ENCODE data around the gene PA2G4. TPM values are rescaled to one million over a fixed set of nuclear protein-coding genes. Genes with fewer than 3 reads are reported as not detected.

The PA2G4 gene
- polyA plus RNA-seq, 6 donors from 2014 or later, result 124 to 141 (median 132) TPM

GRCh38 chr12:56137853-56138571 is 33.7 kb downstream of the PA2G4 start:
- no peaks in the 10 kb centered on the region for H3K27me3 Mint-ChIP-seq
- peak overlapping the region in 4 of 6 donors; percentile 34 to 61 (median 55) for H3K27ac Mint-ChIP-seq
- H3K36me3 Mint-ChIP-seq, result peaks cover 23 to 50% of the 10 kb centered on the region in 2 donors
- DNase-seq, result no peak
- peaks cover 6 to 20% (median 15%) of the 10 kb centered on the region in 3 donors for H3K4me1 Mint-ChIP-seq
- no peaks in the 10 kb centered on the region for H3K9me3 Mint-ChIP-seq
- no peak overlapping the region for H3K4me3 Mint-ChIP-seq
- ATAC-seq (ENCODE audit: low read depth in 2 of 2), result no peak

DNA sequence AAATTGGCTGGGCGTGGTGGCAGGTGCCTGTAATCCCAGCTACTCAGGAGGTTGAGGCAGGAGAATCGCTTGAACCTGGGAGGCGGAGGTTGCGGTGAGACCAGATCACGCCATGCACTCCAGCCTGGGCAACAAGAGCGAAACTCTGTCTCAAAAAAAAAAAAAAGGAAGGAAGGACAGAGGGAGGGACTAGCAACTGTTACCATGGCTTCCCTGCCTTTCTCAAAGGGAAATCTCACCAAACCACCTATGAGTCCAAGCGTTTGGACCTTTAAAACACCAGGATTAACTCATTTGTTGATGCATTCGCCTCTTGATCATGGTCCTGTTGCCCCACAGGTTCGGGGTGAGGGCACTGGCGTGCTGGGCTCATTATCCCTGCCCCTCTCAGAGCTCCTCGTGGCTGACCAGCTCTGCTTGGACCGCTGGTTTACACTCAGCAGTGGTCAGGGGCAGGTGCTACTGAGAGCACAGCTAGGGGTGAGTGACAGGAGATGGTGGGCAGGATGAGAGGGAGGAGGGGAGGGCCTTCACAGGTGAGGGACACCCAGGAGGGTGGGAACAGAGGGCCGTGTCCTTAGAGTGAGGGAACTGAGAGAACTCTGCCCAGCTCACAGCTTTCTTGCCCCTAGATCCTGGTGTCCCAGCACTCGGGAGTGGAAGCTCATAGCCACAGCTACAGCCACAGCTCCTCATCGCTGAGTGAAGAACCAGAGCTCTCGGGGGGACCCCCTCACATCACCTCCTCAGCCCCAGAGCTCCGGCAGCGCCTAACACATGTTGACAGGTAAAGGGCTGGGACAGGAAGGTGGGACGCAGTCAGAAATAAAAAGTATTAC is 37.8 kb downstream of the PA2G4 start:
- Mint-ChIP-seq H3K4me1 (peaks cover 10 to 23% (median 19%) of the 10 kb centered on the region in 3 donors), H3K9me3 (no peaks in the 10 kb centered on the region)
- DNase-seq, result no peak

DNA sequence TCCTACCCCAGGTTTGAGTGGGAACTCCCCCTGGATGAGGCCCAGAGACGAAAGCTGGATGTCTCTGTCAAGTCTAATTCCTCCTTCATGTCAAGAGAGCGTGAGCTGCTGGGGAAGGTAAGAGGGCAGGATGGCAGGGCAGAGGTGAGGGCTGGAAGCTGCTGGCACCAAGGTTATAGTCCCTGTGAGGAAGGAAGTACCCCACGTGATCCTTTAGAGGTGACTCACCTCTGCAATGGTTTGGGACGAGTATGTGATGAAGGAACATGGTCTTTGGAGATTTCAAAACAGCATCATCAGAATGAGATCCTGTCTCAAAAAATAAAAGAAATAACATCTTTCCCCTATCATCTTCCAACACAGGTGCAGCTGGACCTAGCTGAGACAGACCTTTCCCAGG is 38.9 kb downstream of the PA2G4 start:
- Mint-ChIP-seq H3K27ac (peak overlapping the region in 4 of 6 donors; percentile 39 to 82 (median 70)), H3K4me1 (peaks cover 9 to 23% (median 19%) of the 10 kb centered on the region in 3 donors), H3K27me3 (no peaks in the 10 kb centered on the region), H3K4me3 (no peak overlapping the region), H3K9me3 (no peaks in the 10 kb centered on the region), H3K36me3 (peaks cover 24 to 32% of the 10 kb centered on the region in 2 donors)
- DNase-seq, result no peak
- ATAC-seq (ENCODE audit: low read depth in 2 of 2), result no peak

More for the DNA sequence above, 37.8 kb downstream of the PA2G4 start:
- H3K36me3 Mint-ChIP-seq, result peaks cover 28 to 33% of the 10 kb centered on the region in 2 donors
- H3K4me3 Mint-ChIP-seq, result no peak overlapping the region
- ATAC-seq (ENCODE audit: low read depth in 2 of 2), result no peak
- H3K27me3 Mint-ChIP-seq, result no peaks in the 10 kb centered on the region
- H3K27ac Mint-ChIP-seq, result peak overlapping the region in 3 of 6 donors; percentile 39 to 82 (median 57)

DNA sequence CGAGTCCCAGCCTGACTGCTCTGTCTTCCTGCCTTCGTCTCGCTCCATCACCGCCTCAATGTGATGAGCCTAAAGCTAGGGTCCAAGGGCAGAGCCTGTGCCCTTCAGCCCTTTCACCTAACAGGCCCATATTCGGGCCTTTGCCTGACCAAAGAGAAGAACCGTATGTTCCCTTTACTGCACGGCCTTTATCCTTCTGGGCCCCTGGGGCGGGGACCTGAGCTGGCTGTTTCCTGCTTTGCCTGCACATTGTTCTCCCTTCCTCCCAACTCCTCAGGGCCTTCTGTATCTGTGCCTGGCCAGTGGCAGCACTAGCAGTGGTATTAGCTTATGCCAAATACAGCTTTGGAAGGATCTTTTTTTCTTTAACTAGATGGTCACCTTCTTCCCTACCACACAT is 39.5 kb downstream of the PA2G4 start:
- H3K27me3 Mint-ChIP-seq, result no peaks in the 10 kb centered on the region
- peaks cover 9 to 23% (median 19%) of the 10 kb centered on the region in 3 donors for H3K4me1 Mint-ChIP-seq
- no peaks in the 10 kb centered on the region for H3K9me3 Mint-ChIP-seq
- H3K36me3 Mint-ChIP-seq, result peaks cover 24 to 31% of the 10 kb centered on the region in 2 donors
- peak overlapping the region in 5 of 6 donors; percentile 19 to 88 (median 44) for H3K27ac Mint-ChIP-seq
- ATAC-seq (ENCODE audit: low read depth in 2 of 2) (no peak), DNase-seq (no peak)
- peak overlapping the region in 1 of 8 donors; percentile 6 for H3K4me3 Mint-ChIP-seq

- no peak for DNase-seq
- H3K4me1 Mint-ChIP-seq, result peaks cover 9 to 23% (median 19%) of the 10 kb centered on the region in 3 donors
- H3K27me3 Mint-ChIP-seq, result no peaks in the 10 kb centered on the region
- H3K27ac Mint-ChIP-seq, result peak overlapping the region in 2 of 6 donors; percentile 40 to 56
- H3K4me3 Mint-ChIP-seq, result no peak overlapping the region
- H3K36me3 Mint-ChIP-seq, result peaks cover 17 to 19% of the 10 kb centered on the region in 2 donors
- ATAC-seq (ENCODE audit: low read depth in 2 of 2), result no peak
- no peaks in the 10 kb centered on the region for H3K9me3 Mint-ChIP-seq
These were observed 40.9 kb downstream of the PA2G4 start for GRCh38 chr12:56145217-56145616.

GRCh38 chr12:56146492-56147460 is 42.4 kb downstream of the PA2G4 start:
- Mint-ChIP-seq H3K4me1 (peaks cover 14 to 21% (median 20%) of the 10 kb centered on the region in 3 donors), H3K27me3 (no peaks in the 10 kb centered on the region), H3K27ac (no peak overlapping the region), H3K9me3 (no peaks in the 10 kb centered on the region), H3K4me3 (no peak overlapping the region), H3K36me3 (peaks cover 8 to 12% of the 10 kb centered on the region in 2 donors)
- no peak for ATAC-seq (ENCODE audit: low read depth in 2 of 2)
- no peak for DNase-seq

DNA sequence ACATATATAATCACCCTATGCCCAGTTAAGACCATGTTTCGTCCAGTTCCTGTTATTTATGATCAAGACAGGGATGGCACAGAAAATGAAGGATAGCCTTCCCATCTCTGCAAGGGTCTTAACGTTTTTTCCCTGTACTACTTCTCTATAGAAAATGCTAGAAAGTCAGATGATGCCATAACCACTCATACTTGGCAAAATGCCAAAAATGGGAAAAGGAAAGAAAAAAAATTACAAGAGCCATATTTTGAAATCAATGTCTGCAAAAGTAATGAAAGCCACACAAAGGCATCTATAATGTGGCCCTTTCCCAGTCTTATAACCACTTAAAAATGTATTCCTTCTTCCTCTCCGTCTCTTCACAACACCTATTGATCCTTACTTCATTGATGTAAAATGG is 46.2 kb downstream of the PA2G4 start:
- Mint-ChIP-seq H3K36me3 (no peaks in the 10 kb centered on the region), H3K4me1 (peaks cover 16 to 34% (median 26%) of the 10 kb centered on the region in 3 donors), H3K9me3 (no peaks in the 10 kb centered on the region), H3K4me3 (peak overlapping the region in 6 of 8 donors; percentile 15 to 97 (median 92)), H3K27me3 (no peaks in the 10 kb centered on the region), H3K27ac (peak overlapping the region in 3 of 6 donors; percentile 61 to 94 (median 73))
- ATAC-seq (ENCODE audit: low read depth in 2 of 2), result no peak
- DNase-seq, result no peak

GRCh38 chr12:56151672-56152131 is 47.3 kb downstream of the PA2G4 start:
- peak overlapping the region; percentile 88 to 97 (median 96) for H3K27ac Mint-ChIP-seq
- H3K4me3 Mint-ChIP-seq, result peak overlapping the region; percentile 85 to 97 (median 94)
- H3K27me3 Mint-ChIP-seq, result no peaks in the 10 kb centered on the region
- peaks cover 18 to 42% (median 28%) of the 10 kb centered on the region in 3 donors for H3K4me1 Mint-ChIP-seq
- peak; percentile 35 for DNase-seq
- no peaks in the 10 kb centered on the region for H3K36me3 Mint-ChIP-seq
- H3K9me3 Mint-ChIP-seq, result no peaks in the 10 kb centered on the region
- peak; percentile 66 to 74 for ATAC-seq (ENCODE audit: low read depth in 2 of 2)

DNA sequence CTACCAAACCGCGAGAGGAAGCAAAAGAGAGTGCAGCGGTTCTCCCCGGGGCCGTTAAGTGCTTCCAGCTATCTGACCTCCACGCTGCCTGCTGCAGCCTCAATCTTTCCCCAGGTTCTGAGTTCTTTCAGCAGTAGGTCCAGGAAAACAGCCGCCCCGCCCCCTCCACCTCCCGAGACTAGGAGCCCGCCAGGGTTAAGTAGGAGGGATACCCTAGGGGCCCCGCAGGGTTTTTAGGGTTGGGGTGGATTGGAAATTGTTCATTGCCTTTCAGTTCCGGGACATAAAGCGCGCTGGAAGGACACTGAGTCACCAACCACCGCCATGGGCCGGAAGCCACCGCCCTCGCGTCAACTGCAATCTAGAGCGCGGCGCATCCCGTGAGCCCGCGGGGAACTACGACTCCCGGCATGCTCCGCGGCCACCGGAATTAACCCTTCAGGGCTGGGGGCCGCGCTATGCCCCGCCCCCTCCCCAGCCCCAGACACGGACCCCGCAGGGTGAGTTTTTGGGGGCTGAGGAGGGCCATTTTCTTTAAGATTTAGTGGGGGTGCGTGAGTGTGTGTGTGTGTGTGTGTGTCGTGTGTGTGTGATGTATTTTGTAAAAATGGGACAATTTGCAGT is 47.9 kb downstream of the PA2G4 start, which contains the start of gene MYL6B:
Gene MYL6B (plus strand): TSS at position 456 of the 624 bp plus-strand sequence. CDS start 1,332 bp downstream, outside the sequence.
- peak; percentile 89 to 92 for ATAC-seq (ENCODE audit: low read depth in 2 of 2)
- H3K9me3 Mint-ChIP-seq, result no peaks in the 10 kb centered on the region
- H3K36me3 Mint-ChIP-seq, result no peaks in the 10 kb centered on the region

DNA sequence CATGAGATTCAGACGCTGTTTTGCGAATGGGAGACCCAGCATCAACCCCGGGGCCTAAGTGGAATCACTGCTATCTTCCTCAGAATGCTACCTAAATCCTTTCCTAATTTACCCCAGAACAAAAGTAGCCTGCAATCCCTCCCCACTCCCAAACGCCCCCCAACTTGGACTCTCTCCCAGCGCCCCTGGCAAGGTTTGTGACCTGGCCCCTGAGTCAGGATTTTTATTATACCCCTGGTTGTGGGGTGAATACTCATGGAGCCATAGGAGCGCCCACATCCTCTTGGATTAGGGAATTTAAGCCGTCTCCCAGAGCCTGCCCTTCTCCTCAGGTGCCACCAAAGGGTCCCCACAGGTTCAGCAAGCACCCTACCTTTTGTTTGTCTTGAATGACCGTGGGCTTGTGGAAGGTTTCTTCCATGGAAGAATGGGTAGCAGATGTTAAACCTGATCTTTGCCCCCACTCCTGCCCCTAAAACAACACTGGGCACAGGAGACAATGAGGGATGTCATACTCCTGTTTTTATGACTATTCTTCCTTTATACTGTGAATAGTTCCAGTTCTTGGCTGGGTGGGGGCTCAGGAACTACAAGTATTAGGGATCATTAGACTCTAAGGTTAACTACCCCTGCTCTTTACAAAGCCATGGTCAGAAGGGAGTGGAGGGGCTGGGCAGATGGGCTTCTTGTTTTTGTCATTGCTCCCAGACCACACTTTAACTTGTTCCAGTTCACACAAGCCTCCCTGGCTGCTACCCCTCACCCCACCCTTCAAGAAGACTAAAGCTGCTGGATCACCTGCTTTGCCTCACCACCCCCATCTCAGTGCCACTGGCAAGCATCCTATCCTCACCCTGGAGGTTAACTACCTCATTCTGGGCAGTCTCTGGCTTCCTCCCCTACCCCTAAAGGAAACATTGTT is 48.7 kb downstream of the PA2G4 start:
- DNase-seq (no peak), ATAC-seq (ENCODE audit: low read depth in 2 of 2) (no peak)
- Mint-ChIP-seq H3K4me3 (peak overlapping the region; percentile 81 to 97 (median 92)), H3K27ac (peak overlapping the region in 5 of 6 donors; percentile 53 to 97 (median 95)), H3K9me3 (no peaks in the 10 kb centered on the region), H3K4me1 (peaks cover 26 to 50% (median 37%) of the 10 kb centered on the region in 3 donors), H3K36me3 (peaks cover 0 to 2% of the 10 kb centered on the region in 2 donors), H3K27me3 (no peaks in the 10 kb centered on the region)

More for the DNA sequence above, 47.9 kb downstream of the PA2G4 start, which contains the start of gene MYL6B:
- Mint-ChIP-seq H3K27me3 (no peaks in the 10 kb centered on the region), H3K4me3 (peak within 1 kb of the TSS; percentile 85 to 97 (median 94)), H3K27ac (peak within 1 kb of the TSS; percentile 88 to 97 (median 96)), H3K4me1 (peaks cover 20 to 46% (median 32%) of the 10 kb centered on the region in 3 donors)
- peak; percentile 84 for DNase-seq

DNA sequence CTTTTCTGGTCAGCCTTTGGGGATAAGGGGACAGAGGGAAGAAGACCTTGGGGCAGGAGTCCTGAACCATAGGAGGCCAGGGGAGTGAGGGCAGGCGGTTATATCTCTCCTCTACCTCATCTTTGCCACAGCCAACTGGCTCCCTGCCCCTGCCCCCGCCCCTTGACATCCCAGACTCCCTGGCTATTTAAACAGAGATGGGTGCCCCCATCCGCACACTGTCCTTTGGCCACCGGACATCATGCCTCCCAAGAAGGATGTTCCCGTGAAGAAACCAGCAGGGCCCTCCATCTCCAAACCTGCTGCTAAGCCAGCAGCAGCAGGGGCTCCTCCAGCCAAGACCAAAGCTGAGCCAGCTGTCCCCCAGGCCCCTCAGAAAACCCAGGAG is 49.3 kb downstream of the PA2G4 start:
- Mint-ChIP-seq H3K4me1 (peaks cover 31 to 55% (median 38%) of the 10 kb centered on the region in 3 donors), H3K27me3 (no peaks in the 10 kb centered on the region), H3K27ac (peak overlapping the region in 1 of 6 donors; percentile 30), H3K9me3 (no peaks in the 10 kb centered on the region), H3K36me3 (peaks cover 0 to 8% of the 10 kb centered on the region in 2 donors), H3K4me3 (peak overlapping the region; percentile 42 to 97 (median 88))
- no peak for DNase-seq
- ATAC-seq (ENCODE audit: low read depth in 2 of 2), result no peak

Data from naive B cell (primary cell).